WTC11 (cell line): ENCODE measurements around the gene EYS. TPM values are rescaled to one million over a fixed set of nuclear protein-coding genes. Genes with fewer than 3 reads are reported as not detected.

Experiments used
- ATAC-seq: fragments of 200-7000 bp; cut with Tn5 transposase; 2 replicates; pipeline ENCODE4 v1.10.0; 2021; ENCODE audit warnings: mild to moderate bottlenecking, moderate library complexity
- CTCF ChIA-PET: fragments of 300-600 bp; sonication (Branson Sonifier 250); formaldehyde crosslinking; loops from one replicate; lab custom pipeline; 2021; ENCODE audit warnings: antibody characterized with exemption; lab: Charles Lee
- POLR2A ChIA-PET: fragments of 350-600 bp; sonication (Branson Sonifier 250); formaldehyde crosslinking; loops from one replicate; lab custom pipeline; 2021; ENCODE audit warnings: antibody characterized with exemption; lab: Charles Lee
- DNase-seq: peaks from one replicate; pipeline ENCODE4 v3.0.0; 2021; ENCODE audit warnings: low spot score
- H3K27ac Mint-ChIP-seq: 2 replicates; pipeline ENCODE4 v1.8.0; 2021; ENCODE audit warnings: mixed read lengths
- H3K27me3 Mint-ChIP-seq: 2 replicates; pipeline ENCODE4 v1.8.0; 2021; ENCODE audit warnings: low read depth, mild to moderate bottlenecking, moderate library complexity, mixed read lengths
- H3K36me3 Mint-ChIP-seq: 2 replicates; pipeline ENCODE4 v1.8.0; 2021; ENCODE audit warnings: mixed read lengths
- H3K4me1 Mint-ChIP-seq: 2 replicates; pipeline ENCODE4 v1.8.0; 2022; ENCODE audit warnings: mixed read lengths
- H3K4me3 Mint-ChIP-seq: 2 replicates; pipeline ENCODE4 v1.8.0; 2021; ENCODE audit warnings: mild to moderate bottlenecking, moderate library complexity, mixed read lengths
- H3K9me3 Mint-ChIP-seq: 2 replicates; pipeline ENCODE4 v1.8.0; 2021; ENCODE audit warnings: mixed read lengths
- IRF2 ChIP-seq: sonication (generic); formaldehyde crosslinking; IDR thresholded peaks from 2 replicates; pipeline ENCODE4 v1.8.0; 2022; ENCODE audit warnings: low read depth, missing genetic modification reagents, borderline replicate concordance
- NFE2L1 ChIP-seq: sonication (generic); formaldehyde crosslinking; IDR thresholded peaks from 2 replicates; pipeline ENCODE4 v1.8.1; 2023; ENCODE audit warnings: missing genetic modification reagents
- NFYB ChIP-seq: sonication (generic); formaldehyde crosslinking; conservative IDR thresholded peaks from 2 replicates; pipeline ENCODE4 v1.8.0; 2022; ENCODE audit warnings: low read depth, missing genetic modification reagents
- SMAD3 ChIP-seq: sonication (generic); formaldehyde crosslinking; IDR thresholded peaks from 2 replicates; pipeline ENCODE4 v1.8.0; 2022; ENCODE audit warnings: missing genetic modification reagents, mild to moderate bottlenecking, borderline replicate concordance
- TEAD4 ChIP-seq: sonication (generic); formaldehyde crosslinking; IDR thresholded peaks from 2 replicates; pipeline ENCODE4 v1.8.0; 2022; ENCODE audit warnings: mild to moderate bottlenecking, missing genetic modification reagents
- ZNF138 ChIP-seq: sonication (generic); formaldehyde crosslinking; conservative IDR thresholded peaks from 2 replicates; pipeline ENCODE4 v1.8.1; 2022; ENCODE audit warnings: mild to moderate bottlenecking, moderate library complexity, missing genetic modification reagents
- total RNA-seq: library from RNA; stranded (reverse); gene quantifications from 3 replicates; pipeline ENCODE4 v1.2.3, GENCODE V29; 2021
- TF ChIP-seq, protein P1 (sequence below): fragments of 250-450 bp; sonication (Bioruptor Pico); IDR thresholded peaks from 2 replicates; pipeline ENCODE4 v1.9.0; 2021; ENCODE audit warnings: mild to moderate bottlenecking, borderline replicate concordance
- TF ChIP-seq, protein P2 (sequence below): sonication (generic); formaldehyde crosslinking; IDR thresholded peaks from 2 replicates; pipeline ENCODE4 v1.8.1; 2022; ENCODE audit warnings: missing genetic modification reagents, borderline replicate concordance
- TF ChIP-seq, protein P3 (sequence below): sonication (generic); formaldehyde crosslinking; IDR thresholded peaks from 2 replicates; pipeline ENCODE4 v1.8.0; 2022; ENCODE audit warnings: mild to moderate bottlenecking, missing genetic modification reagents
- TF ChIP-seq, protein P4 (sequence below): fragments of 200-600 bp; IDR thresholded peaks from 2 replicates; pipeline ENCODE4 v1.8.0; 2022; ENCODE audit warnings: antibody characterized with exemption
- TF ChIP-seq, protein P5 (sequence below): sonication (generic); formaldehyde crosslinking; IDR thresholded peaks from 2 replicates; pipeline ENCODE4 v1.8.1; 2022; ENCODE audit warnings: low read depth, mild to moderate bottlenecking, moderate library complexity, missing genetic modification reagents, borderline replicate concordance
- TF ChIP-seq, protein P6 (sequence below): sonication (generic); formaldehyde crosslinking; IDR thresholded peaks from 2 replicates; pipeline ENCODE4 v1.8.1; 2022; ENCODE audit warnings: mild to moderate bottlenecking, missing genetic modification reagents, moderate library complexity, borderline replicate concordance
- TF ChIP-seq, protein P7 (sequence below): sonication (generic); formaldehyde crosslinking; IDR thresholded peaks from 2 replicates; pipeline ENCODE4 v1.8.0; 2023; ENCODE audit warnings: missing genetic modification reagents, mild to moderate bottlenecking, borderline replicate concordance

Gene EYS
- total RNA-seq, 1 experiment from 2014 or later = not detected

DNA sequence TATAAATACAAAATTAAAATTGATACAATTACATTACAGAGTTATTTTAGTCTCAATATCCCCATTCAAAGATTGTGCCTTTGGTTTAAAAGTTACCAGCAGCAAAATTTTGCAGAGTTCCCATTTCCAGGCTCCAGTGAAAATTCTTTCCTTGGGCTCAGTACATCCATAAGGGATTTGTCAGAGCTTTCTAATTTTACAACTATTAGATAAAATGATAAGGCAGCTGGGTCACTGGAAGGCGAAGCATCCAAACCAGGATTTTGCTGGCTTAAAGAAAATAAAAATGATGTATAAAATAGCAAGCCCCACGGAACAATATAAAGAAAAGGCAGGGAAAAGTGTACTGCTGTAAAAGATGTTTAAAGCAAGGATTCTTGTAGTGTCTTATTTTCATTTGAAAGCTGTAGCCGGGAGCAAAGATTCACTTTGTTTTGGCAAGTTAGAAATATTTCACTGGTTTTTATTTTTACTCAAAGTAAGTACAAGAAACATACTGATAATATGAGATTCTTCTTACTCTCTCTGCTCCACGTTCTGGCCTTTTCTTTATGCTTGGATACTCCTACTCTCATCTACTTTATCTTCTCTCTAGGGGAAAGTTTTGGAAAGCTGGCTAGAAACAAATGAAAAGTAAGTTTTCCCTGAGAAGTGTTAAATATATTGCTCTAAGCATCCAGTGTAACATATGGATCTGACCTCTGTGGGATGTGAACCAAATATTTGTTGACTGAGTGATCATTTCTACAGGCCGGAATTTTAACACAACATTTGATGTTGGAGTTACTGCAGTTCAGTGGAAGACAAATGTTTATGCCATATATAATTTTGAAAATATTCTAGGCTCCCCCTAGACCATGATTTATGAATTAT lies 1583.0 kb downstream of the EYS start (continued):
- TF ChIP-seq, protein P1, sequence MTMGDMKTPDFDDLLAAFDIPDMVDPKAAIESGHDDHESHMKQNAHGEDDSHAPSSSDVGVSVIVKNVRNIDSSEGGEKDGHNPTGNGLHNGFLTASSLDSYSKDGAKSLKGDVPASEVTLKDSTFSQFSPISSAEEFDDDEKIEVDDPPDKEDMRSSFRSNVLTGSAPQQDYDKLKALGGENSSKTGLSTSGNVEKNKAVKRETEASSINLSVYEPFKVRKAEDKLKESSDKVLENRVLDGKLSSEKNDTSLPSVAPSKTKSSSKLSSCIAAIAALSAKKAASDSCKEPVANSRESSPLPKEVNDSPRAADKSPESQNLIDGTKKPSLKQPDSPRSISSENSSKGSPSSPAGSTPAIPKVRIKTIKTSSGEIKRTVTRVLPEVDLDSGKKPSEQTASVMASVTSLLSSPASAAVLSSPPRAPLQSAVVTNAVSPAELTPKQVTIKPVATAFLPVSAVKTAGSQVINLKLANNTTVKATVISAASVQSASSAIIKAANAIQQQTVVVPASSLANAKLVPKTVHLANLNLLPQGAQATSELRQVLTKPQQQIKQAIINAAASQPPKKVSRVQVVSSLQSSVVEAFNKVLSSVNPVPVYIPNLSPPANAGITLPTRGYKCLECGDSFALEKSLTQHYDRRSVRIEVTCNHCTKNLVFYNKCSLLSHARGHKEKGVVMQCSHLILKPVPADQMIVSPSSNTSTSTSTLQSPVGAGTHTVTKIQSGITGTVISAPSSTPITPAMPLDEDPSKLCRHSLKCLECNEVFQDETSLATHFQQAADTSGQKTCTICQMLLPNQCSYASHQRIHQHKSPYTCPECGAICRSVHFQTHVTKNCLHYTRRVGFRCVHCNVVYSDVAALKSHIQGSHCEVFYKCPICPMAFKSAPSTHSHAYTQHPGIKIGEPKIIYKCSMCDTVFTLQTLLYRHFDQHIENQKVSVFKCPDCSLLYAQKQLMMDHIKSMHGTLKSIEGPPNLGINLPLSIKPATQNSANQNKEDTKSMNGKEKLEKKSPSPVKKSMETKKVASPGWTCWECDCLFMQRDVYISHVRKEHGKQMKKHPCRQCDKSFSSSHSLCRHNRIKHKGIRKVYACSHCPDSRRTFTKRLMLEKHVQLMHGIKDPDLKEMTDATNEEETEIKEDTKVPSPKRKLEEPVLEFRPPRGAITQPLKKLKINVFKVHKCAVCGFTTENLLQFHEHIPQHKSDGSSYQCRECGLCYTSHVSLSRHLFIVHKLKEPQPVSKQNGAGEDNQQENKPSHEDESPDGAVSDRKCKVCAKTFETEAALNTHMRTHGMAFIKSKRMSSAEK (CRISPR knock-in tag) = no peak
- TF ChIP-seq TEAD4 (CRISPR knock-in tag) (no peak), NFYB (no peak)
- TF ChIP-seq, protein P2, sequence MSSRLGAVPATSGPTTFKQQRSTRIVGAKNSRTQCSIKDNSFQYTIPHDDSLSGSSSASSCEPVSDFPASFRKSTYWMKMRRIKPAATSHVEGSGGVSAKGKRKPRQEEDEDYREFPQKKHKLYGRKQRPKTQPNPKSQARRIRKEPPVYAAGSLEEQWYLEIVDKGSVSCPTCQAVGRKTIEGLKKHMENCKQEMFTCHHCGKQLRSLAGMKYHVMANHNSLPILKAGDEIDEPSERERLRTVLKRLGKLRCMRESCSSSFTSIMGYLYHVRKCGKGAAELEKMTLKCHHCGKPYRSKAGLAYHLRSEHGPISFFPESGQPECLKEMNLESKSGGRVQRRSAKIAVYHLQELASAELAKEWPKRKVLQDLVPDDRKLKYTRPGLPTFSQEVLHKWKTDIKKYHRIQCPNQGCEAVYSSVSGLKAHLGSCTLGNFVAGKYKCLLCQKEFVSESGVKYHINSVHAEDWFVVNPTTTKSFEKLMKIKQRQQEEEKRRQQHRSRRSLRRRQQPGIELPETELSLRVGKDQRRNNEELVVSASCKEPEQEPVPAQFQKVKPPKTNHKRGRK (CRISPR knock-in tag) = no peak

DNA sequence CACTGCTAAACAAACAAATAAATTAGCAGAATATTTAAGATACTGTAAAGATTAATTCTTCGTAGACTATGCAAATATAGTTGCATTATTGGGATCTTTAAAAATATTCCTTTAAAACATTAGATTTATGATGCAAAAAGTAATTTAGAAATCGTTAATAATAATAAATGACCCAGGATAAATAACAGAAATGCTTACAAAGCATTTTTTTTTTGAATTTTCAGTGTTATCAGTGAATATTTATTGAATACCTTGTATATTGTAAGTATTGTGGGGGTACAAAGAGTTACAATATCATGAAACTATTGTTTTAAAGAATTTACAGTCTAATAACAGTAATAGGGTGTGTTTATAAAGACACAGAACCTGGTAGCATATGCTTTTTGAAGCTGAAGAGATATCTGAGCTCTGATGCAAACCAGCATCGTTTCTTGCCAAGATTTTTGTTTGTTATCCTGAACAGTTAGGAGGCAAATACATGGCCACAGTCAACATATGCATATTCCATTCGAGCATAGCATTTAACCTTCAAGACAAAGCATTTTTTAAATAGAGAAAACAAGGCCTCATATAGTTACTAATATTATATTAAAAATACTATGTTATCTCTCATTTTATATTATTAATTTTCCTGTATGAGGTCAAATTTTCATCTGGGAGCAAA lies 1584.2 kb downstream of the EYS start:
- TF ChIP-seq NFE2L1 (CRISPR knock-in tag) = no peak
- TF ChIP-seq, protein P3, sequence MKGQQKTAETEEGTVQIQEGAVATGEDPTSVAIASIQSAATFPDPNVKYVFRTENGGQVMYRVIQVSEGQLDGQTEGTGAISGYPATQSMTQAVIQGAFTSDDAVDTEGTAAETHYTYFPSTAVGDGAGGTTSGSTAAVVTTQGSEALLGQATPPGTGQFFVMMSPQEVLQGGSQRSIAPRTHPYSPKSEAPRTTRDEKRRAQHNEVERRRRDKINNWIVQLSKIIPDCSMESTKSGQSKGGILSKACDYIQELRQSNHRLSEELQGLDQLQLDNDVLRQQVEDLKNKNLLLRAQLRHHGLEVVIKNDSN (CRISPR knock-in tag) = no peak
- TF ChIP-seq, all 79 proteins: peak for 0
- no peak for DNase-seq
- POLR2A ChIA-PET = no interaction called here

DNA sequence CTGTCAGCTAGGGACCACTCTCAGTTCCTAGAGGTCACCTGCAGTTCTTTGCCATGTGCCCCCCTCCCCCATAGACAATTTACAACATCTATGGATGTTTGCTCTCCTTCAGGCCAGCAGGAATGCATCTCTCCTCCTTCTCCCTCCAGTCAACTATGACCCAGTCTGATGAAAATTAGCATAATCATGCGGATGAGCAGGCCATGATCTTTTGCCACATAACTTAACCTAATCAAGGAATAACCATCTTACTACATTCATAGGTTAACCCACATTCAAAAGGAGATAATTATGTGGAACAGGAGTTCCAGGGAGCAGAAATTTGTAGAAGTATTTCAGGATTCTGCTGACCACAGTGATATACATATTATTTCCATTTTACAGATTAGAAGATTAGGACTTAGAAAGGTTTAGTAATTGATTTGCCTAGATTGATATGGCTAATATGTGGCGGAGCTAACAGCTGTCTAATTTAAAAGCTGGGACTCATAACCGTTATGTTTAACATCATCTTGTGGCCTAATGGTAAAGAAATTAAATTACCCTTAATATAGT lies 1585.9 kb downstream of the EYS start:
- CTCF ChIA-PET = no interaction called here
- ATAC-seq = no peak
- H3K4me1 Mint-ChIP-seq = no peaks in the 10 kb centered on the region; the same call in 1 of the 2 replicates
- H3K27me3 Mint-ChIP-seq = no peaks in the 10 kb centered on the region
- peaks cover 43% of the 10 kb centered on the region for H3K9me3 Mint-ChIP-seq
- H3K27ac Mint-ChIP-seq = no peak overlapping the region
- DNase-seq = no peak
- H3K4me3 Mint-ChIP-seq = no peak overlapping the region
- peaks cover 17% of the 10 kb centered on the region for H3K36me3 Mint-ChIP-seq
- POLR2A ChIA-PET = no interaction called here
- TF ChIP-seq SMAD3 (CRISPR knock-in tag) (no peak), ZNF138 (no peak), IRF2 (CRISPR knock-in tag) (no peak), NFYB (no peak)
- TF ChIP-seq, protein P4, sequence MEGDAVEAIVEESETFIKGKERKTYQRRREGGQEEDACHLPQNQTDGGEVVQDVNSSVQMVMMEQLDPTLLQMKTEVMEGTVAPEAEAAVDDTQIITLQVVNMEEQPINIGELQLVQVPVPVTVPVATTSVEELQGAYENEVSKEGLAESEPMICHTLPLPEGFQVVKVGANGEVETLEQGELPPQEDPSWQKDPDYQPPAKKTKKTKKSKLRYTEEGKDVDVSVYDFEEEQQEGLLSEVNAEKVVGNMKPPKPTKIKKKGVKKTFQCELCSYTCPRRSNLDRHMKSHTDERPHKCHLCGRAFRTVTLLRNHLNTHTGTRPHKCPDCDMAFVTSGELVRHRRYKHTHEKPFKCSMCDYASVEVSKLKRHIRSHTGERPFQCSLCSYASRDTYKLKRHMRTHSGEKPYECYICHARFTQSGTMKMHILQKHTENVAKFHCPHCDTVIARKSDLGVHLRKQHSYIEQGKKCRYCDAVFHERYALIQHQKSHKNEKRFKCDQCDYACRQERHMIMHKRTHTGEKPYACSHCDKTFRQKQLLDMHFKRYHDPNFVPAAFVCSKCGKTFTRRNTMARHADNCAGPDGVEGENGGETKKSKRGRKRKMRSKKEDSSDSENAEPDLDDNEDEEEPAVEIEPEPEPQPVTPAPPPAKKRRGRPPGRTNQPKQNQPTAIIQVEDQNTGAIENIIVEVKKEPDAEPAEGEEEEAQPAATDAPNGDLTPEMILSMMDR = no peak
- TF ChIP-seq, protein P5, sequence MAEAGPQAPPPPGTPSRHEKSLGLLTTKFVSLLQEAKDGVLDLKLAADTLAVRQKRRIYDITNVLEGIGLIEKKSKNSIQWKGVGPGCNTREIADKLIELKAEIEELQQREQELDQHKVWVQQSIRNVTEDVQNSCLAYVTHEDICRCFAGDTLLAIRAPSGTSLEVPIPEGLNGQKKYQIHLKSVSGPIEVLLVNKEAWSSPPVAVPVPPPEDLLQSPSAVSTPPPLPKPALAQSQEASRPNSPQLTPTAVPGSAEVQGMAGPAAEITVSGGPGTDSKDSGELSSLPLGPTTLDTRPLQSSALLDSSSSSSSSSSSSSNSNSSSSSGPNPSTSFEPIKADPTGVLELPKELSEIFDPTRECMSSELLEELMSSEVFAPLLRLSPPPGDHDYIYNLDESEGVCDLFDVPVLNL (CRISPR knock-in tag) = no peak
- TF ChIP-seq, protein P6, sequence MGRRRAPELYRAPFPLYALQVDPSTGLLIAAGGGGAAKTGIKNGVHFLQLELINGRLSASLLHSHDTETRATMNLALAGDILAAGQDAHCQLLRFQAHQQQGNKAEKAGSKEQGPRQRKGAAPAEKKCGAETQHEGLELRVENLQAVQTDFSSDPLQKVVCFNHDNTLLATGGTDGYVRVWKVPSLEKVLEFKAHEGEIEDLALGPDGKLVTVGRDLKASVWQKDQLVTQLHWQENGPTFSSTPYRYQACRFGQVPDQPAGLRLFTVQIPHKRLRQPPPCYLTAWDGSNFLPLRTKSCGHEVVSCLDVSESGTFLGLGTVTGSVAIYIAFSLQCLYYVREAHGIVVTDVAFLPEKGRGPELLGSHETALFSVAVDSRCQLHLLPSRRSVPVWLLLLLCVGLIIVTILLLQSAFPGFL (CRISPR knock-in tag) = no peak
- TF ChIP-seq, protein P7, sequence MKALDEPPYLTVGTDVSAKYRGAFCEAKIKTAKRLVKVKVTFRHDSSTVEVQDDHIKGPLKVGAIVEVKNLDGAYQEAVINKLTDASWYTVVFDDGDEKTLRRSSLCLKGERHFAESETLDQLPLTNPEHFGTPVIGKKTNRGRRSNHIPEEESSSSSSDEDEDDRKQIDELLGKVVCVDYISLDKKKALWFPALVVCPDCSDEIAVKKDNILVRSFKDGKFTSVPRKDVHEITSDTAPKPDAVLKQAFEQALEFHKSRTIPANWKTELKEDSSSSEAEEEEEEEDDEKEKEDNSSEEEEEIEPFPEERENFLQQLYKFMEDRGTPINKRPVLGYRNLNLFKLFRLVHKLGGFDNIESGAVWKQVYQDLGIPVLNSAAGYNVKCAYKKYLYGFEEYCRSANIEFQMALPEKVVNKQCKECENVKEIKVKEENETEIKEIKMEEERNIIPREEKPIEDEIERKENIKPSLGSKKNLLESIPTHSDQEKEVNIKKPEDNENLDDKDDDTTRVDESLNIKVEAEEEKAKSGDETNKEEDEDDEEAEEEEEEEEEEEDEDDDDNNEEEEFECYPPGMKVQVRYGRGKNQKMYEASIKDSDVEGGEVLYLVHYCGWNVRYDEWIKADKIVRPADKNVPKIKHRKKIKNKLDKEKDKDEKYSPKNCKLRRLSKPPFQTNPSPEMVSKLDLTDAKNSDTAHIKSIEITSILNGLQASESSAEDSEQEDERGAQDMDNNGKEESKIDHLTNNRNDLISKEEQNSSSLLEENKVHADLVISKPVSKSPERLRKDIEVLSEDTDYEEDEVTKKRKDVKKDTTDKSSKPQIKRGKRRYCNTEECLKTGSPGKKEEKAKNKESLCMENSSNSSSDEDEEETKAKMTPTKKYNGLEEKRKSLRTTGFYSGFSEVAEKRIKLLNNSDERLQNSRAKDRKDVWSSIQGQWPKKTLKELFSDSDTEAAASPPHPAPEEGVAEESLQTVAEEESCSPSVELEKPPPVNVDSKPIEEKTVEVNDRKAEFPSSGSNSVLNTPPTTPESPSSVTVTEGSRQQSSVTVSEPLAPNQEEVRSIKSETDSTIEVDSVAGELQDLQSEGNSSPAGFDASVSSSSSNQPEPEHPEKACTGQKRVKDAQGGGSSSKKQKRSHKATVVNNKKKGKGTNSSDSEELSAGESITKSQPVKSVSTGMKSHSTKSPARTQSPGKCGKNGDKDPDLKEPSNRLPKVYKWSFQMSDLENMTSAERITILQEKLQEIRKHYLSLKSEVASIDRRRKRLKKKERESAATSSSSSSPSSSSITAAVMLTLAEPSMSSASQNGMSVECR = no peak

More for the DNA sequence above, 1584.2 kb downstream of the EYS start:
- ATAC-seq = no peak
- Mint-ChIP-seq H3K27me3 (no peaks in the 10 kb centered on the region), H3K9me3 (peaks cover 28% of the 10 kb centered on the region), H3K27ac (no peak overlapping the region), H3K4me1 (no peaks in the 10 kb centered on the region; the same call in 1 of the 2 replicates), H3K4me3 (no peak overlapping the region), H3K36me3 (peaks cover 10% of the 10 kb centered on the region)
- CTCF ChIA-PET = no interaction called here
